ENCODE results near the gene ASCC3. TPM values are rescaled to one million over a fixed set of nuclear protein-coding genes. Genes with fewer than 3 reads are reported as not detected.

Gene ASCC3
- total and polyA plus RNA-seq, 2 donors (not counting 3 experiments of a cell fraction or from before 2014, with no cell fraction given) = 15.7 to 57.2 TPM

DNA sequence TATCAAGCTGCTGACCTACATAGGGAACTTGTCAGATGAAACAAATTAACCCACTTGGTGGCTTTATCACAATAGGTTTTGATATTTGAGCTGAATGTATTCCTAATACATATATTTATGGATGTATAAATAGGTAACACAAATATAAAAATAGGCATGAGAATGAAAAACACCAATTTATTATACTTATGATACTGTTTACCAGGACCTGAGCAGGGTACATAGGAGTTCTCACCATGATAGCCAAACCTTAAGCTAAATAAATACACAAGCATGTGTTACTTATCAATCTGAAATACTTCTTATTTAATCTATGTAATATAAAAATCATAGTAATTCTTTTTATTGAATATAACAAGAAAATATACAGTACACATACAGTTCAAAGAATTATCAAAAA lies 25.0 kb downstream of the ASCC3 start:
- TF ChIP-seq, protein P1, sequence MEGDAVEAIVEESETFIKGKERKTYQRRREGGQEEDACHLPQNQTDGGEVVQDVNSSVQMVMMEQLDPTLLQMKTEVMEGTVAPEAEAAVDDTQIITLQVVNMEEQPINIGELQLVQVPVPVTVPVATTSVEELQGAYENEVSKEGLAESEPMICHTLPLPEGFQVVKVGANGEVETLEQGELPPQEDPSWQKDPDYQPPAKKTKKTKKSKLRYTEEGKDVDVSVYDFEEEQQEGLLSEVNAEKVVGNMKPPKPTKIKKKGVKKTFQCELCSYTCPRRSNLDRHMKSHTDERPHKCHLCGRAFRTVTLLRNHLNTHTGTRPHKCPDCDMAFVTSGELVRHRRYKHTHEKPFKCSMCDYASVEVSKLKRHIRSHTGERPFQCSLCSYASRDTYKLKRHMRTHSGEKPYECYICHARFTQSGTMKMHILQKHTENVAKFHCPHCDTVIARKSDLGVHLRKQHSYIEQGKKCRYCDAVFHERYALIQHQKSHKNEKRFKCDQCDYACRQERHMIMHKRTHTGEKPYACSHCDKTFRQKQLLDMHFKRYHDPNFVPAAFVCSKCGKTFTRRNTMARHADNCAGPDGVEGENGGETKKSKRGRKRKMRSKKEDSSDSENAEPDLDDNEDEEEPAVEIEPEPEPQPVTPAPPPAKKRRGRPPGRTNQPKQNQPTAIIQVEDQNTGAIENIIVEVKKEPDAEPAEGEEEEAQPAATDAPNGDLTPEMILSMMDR (IDR thresholded peaks at IDR 0.05; ENCODE audit: extremely low read depth in 1 of 2, insufficient read depth in 1 of 2, low read depth in 1 of 2, low read length in 2 of 2) = no peak
- TF ChIP-seq FOS (IDR thresholded peaks at IDR 0.05; ENCODE audit: borderline replicate concordance, insufficient read depth, low read length) (no peak), POLR2A (IDR thresholded peaks at IDR 0.05; ENCODE audit: low read depth, low read length) (no peak), MYC (IDR thresholded peaks at IDR 0.05; ENCODE audit: low read depth, low read length) (no peak), EZH2 (IDR thresholded peaks at IDR 0.05; ENCODE audit: borderline replicate concordance, low read depth, low read length, severe bottlenecking) (no peak), GATA2 (IDR thresholded peaks at IDR 0.05; ENCODE audit: insufficient read depth, insufficient read length, low read depth, low read length) (no peak), JUN (IDR thresholded peaks at IDR 0.05; ENCODE audit: borderline replicate concordance, insufficient read depth, insufficient read length, low read depth) (no peak), POLR2AphosphoS5 (IDR thresholded peaks at IDR 0.05; ENCODE audit: insufficient read depth, low read depth, low read length) (no peak)
- TF ChIP-seq, protein P2, sequence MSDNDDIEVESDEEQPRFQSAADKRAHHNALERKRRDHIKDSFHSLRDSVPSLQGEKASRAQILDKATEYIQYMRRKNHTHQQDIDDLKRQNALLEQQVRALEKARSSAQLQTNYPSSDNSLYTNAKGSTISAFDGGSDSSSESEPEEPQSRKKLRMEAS (IDR thresholded peaks at IDR 0.05; ENCODE audit: insufficient read depth, insufficient read length) = no peak
- CTCF ChIA-PET = no interaction called here

More for the DNA sequence above, 25.0 kb downstream of the ASCC3 start:
- no TSS peak for BruUV-seq (replicated peaks)
- no peaks in the 10 kb centered on the region for H3K9me1 ChIP-seq (replicated peaks; ENCODE audit: control insufficient read depth, extremely low read depth, insufficient read depth, low read length)
- H3K4me2 ChIP-seq (ENCODE audit: insufficient read depth, low read length) = no peak overlapping the region
- H3K4me1 ChIP-seq (ENCODE audit: control insufficient read depth, extremely low read depth, insufficient read depth, low read length) = no peaks in the 10 kb centered on the region
- no peak overlapping the region for H3K9ac ChIP-seq (replicated peaks; ENCODE audit: extremely low read depth, insufficient read depth, low read length)
- no peaks in the 10 kb centered on the region for H3K36me3 ChIP-seq (ENCODE audit: control insufficient read depth in 2 of 2, extremely low read depth in 1 of 2, insufficient read depth in 2 of 2, low read length in 2 of 2)
- H4K20me1 ChIP-seq (replicated peaks; ENCODE audit: control insufficient read depth, extremely low read depth, insufficient read depth, low read length) = no peaks in the 10 kb centered on the region
- no peak overlapping the region for H3K4me3 ChIP-seq (replicated peaks in 1 of 3; ENCODE audit: insufficient read depth in 1 of 3, low read depth in 1 of 3, low read length in 3 of 3)
- no peak overlapping the region for H3K27ac ChIP-seq (ENCODE audit: insufficient read depth, low read depth, low read length)
- H3K79me2 ChIP-seq (ENCODE audit: control insufficient read depth, insufficient read depth, low read length) = peaks cover 12% of the 10 kb centered on the region
- FAIRE-seq (no peak), DNase-seq (ENCODE audit: low read depth, low spot score) (no peak)
- H3K27me3 ChIP-seq (ENCODE audit: control insufficient read depth in 2 of 2, insufficient read depth in 2 of 2, low read length in 2 of 2) = no peaks in the 10 kb centered on the region
- dilution Hi-C loops (cut with MboI; ENCODE audit: extremely low pct_ligation_motif_present, low sequenced_read_pairs) = no loop called here
- H3K9me3 ChIP-seq (replicated peaks; ENCODE audit: control insufficient read depth, insufficient read depth, low read length) = no peaks in the 10 kb centered on the region
- POLR2A ChIA-PET = no interaction called here
- intact Hi-C loops (cut with micrococcal nuclease) = no loop called here
- H2AFZ ChIP-seq (ENCODE audit: low read depth, low read length) = no peak overlapping the region
